ENCODE data around the gene KCNK13.
"Not testable (repeated sequence)": the region's sequence is repeated elsewhere in the genome, so short reads cannot be mapped to it uniquely, and the experiment has no call there.

The KCNK13 gene

DNA sequence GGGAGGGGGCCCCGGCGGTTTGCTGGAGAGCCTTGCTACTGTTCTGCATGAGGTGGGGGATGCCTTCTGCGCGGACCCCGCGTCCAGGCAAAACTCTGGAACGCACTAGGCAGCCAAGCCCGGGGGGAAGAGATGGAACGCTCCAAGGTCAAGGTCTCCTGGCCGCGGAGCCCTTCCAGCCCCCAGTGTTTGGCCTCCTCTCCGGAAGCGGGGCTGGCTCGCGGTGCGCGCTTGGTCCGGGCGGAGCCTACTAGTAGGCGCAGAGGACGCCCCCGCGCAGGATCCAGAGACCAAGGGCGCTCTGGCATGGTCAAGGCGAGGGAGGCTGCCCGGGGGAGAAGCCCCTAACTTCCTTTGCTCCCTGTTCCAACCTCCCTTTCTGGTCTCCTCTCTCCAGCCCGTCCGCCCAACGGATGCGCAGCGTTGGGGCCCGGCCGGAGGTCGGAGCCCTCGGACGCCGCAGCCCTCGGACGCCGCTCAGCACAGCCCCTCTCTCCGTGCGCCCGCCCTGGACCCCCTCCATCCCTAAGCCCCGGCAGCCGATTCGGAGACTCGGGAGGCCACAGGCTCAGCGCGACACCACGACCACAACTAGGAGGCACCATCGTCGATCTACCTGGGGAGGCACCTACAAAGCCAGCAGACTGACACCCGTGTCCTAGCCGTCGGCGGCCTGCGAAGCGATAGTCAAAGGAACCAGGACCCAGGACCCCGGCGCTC lies 669 bp upstream of the KCNK13 start:
- no peak for DNase-seq (ENCODE audit: low read depth)

DNA sequence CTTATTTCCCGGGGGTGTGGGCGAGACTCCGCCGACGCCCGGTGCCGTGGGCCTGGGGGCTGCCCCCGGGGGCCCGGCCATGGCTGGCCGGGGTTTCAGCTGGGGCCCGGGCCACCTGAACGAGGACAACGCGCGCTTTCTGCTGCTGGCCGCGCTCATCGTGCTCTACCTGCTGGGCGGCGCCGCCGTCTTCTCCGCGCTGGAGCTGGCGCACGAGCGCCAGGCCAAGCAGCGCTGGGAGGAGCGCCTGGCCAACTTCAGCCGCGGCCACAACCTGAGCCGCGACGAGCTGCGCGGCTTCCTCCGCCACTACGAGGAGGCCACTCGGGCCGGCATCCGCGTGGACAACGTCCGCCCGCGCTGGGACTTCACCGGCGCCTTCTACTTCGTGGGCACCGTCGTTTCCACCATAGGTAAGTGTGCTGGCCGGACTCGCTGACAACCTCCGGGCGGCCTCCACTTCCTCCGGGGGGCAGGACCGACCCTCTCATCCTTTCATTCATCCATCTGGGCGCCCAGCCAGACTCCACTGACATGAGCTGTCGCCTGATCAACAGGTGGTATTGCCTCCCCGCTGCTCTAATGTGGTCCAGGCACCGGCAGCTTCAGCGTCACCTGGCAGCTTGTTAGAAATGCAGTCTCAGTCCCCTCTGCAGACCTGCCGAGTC lies 467 bp downstream of the KCNK13 start:
- no peak for DNase-seq (ENCODE audit: low read depth)

DNA sequence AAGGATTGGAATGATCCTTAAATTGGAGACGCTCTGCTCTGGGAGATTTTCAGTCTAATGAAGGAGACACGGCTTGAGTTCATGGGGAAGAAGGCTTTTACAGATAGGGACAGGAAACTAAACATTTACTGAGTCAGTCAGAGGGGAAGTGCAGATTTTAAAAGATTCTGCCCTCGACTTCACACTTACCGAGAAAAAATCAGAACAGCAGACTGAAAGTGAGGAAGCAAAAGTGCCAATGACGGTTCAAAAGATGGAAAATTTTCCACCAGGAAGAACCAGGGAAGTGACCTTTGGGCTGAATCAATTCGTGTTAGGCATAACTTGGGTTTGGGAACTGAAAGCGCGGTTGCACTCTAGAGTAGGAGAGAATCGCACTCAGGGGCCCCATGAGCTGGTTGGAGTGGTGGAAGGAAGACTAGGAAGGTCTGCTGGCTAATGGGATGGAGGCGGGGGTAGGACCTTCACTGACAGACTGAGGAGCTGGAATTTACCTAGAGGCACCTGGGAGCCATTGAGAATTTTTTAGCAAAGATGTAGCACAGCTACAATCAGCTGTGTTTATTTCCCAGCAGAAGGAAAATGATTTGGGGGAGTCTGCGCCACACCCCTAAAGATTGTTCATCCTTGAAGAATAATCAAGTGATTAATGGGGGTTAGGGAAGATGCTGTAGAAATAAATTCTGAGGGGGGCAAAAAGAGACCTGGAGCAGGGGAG lies 1.2 kb downstream of the KCNK13 start:
- no peak for DNase-seq (ENCODE audit: low read depth)

DNA sequence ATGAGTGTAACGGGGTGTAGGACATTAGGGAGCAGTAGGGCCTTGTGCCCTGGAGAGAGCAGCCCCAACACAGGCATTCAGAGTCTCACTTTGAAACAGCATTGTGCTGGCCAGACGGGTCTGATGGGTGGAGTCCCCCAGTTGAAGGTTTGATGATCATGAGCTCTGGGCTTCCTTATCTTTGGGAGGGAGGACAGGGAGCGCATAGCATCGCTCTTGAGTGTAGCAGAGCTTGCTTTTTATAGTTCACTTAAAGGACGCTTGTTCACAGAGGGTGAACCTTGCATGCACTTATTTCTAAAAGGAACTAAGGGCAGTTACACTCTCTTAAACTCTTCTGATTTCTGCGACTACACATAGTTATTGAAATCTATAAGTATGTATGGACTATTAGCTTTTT lies 10.6 kb downstream of the KCNK13 start:
- DNase-seq (ENCODE audit: low read depth): no peak

DNA sequence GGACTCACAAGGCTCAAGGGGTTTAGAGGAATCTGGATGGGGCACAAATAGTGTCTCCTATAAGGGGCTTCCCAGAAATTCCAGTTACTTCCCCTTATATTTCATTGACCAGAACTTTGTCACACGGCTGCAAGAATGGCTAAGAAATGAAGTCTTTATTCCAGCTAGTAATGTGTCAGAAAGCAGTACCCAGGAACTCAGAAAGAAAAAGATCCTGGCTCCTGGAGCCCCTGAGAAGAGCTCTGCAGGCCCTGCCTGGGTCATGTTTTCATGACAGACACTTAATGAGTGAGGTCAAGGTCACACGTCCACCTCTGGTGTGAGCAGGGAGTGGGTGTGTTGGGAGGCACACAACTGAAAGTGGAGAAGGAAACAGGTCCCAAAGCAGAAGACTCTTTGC lies 17.8 kb downstream of the KCNK13 start:
- DNase-seq (ENCODE audit: low read depth): no peak

DNA sequence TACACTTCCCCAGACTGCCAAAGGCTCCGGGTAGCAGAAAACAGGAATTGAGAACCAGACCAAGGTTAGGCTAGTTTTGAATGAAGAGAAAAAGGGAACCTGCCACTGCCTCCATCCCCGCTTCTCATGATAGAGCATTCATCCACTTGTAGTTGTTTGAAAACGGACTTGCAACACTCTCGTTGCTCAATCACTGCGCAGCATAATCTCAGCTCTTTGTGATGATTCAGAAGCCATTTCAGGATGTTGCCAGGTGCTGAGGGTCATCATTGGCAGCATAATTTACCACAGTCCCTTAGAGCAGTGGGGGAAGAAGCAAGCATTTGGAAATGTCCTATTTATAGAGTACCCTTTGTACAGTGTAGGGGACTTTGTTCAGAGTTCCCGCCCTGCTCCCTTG lies 25.6 kb downstream of the KCNK13 start:
- no peak for DNase-seq (ENCODE audit: low read depth)

DNA sequence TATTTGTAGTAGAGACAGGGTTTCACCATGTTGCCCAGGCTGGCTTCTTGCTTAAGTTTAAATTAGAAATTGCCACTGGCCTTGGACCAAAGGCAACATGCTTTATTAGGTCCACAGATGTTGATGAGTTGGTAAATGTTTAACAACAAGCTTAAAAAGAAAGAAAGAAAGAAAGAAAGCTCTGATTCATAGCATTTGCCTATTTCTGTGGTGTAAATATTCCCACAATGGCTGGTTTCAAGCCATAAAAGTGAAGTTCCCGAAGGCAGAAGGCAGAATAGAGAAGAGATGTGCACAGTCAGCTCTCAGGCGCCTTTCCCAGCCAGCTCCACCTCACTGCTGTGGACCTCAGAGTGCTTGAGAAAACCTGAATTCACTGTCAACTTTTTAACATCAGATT lies 26.4 kb downstream of the KCNK13 start:
- DNase-seq (ENCODE audit: low read depth): no peak

DNA sequence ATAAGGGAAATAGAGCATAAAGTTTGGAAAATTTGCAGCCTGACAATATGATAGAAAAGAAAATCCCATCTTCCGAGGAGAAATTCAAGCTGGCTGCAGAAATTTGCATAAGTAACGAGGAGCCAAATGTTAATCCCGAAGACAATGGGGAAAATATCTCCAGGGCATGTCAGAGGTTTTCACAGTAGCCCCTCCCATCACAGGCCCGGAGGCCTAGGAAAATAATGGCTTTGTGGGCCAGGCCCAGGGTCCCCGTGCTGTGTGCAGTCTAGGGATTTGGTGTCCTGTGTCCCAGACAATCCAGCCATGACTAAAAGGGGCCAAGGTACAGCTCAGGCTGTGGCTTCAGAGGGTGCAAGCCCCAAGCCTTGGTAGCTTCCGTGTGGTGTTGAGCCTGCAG lies 27.7 kb downstream of the KCNK13 start:
- not testable (repeated sequence) for DNase-seq (ENCODE audit: low read depth)

DNA sequence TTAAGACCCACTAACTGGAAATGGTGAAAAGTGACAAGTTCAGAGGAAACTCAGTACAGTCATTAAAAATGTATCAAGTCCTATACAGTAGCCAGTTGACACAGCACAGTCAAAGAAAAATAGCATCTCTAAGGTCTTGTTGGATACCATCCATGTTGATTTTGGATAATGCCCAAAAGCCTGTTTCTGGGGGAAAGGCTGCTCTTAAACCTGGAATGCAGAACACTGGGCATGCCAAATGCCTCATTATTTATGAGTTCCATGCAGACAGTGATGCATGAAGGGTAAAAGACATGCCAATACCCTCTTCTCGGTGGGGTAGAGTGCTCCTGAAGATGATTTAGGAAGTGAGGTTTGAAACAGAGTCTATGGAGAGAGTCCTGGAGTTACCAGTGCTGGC lies 29.6 kb downstream of the KCNK13 start:
- DNase-seq (ENCODE audit: low read depth): no peak

DNA sequence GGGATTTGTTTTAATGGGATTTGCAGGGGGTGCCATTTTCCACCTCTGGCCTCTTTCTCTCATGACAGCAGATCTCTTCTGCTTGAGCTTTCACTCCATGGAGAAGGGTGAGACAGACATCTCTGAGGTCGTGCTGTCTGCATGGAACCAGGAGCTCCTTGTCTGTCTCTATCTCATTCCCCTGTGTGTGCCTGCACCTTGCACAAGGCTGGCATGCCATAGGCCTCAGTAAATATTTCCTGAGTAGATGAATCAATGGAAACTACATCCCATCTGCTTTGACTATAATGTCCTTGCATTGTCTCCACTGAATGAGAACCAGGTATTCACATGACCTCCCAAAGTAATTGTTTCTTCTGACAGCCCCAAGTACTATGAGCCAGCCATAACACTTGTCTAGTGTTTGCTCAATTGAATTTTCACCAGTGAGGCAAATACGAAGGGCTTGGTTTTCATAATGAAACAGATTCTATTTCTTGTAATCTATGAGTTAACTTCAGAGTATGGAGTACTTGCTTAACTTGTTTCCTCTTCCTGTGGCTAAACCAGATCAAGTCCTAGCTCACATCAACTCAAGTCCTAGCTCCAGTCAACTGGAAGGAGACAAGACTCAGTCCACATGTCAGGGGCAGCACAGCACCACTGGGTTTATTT lies 32.3 kb downstream of the KCNK13 start:
- no peak for DNase-seq (ENCODE audit: low read depth)

DNA sequence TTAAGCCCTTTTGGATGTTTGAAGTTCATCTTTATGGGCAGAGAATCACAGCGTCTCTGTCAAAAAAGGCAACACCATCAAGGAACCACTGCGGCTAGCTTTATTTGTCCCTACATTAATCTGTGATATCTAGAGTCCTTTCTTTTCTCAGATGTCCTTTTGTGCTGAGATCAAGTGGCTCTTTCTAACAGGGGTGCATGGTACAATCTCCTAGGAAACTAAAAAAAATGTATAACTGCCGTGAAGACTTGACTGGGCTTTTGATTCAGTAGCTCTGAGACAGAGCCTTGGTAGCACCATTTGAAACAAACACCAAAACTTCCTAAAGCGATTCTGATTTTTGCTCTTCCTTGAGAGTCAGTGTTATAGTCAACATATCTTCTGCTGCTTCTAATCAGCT lies 33.3 kb downstream of the KCNK13 start:
- no peak for DNase-seq (ENCODE audit: low read depth)

DNA sequence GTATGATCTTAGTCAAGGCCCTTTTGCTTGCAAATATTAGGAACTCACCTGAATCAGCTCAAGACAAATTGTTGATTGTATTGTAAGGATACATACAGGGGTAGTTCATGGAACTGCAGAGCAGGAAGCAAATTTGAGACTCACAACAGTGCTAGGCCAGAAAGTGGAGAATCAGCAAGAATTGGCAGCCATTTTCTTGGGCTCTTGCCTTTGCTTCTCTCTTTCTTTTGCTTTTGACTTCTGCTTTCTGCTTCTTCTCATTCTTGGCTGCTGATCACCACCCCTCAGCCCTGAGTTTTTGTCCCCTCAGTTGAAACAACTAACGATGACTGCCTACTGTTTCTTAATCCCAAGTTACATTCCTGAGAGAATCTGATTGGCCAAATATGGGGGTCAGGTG lies 34.8 kb downstream of the KCNK13 start:
- no peak for DNase-seq (ENCODE audit: low read depth)

DNA sequence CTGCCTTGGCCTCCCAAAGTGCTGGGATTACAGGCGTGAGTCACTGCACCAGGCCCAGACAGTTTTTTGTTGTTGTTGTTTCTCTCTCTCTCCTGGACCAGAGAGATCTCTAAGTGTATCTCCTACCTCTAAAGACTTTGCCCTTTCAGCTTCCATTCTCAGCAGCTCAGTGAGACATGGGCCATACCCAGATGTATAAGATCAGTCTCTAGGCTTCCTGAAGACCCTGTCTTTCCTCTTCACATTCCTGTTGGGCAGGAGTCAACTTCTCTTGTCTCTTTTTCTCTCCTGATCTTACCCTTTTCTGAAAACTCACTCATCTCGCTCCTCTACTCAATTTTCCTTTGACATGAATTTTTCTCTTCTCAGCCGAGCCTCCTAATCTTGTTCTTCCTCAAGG lies 42.0 kb downstream of the KCNK13 start:
- DNase-seq (ENCODE audit: low read depth): no peak

DNA sequence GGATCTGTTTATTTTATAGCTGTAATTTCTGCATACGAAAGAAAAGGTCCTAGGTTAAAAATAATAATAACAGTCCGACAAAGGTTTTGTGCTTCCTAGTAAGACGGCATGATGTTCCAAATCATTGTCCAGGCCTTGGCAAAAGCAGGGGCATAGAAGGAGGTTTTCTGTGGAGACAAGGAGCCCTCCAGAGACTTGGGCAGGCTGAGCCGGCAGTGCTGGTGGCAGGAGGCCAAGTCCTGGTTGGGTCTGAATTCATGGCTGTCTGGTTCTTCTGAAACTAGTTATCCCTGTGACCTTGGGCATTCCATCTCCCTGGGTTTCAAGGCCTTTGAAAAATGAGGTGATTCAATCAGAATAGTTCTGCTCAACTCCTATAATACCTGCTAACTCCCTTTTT lies 44.0 kb downstream of the KCNK13 start:
- no peak for DNase-seq (ENCODE audit: low read depth)

DNA sequence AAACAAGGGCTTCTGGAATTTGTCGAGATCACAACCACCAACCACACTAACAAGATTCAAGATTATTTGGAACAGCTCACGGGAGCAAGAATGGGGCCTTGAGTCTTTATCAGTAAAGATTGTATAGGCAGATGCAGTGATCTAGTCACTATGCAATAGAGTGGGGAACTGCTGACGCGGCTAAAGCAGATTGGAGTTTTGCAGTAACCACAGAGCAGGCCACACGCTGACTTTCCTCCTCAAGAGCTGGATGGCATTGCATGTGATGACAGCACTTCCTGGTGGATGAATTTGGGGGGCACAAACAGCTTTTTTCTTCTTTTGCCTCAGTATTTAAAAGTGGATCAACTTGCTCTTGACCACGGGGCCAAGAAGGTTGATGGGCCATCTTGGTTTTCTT lies 46.0 kb downstream of the KCNK13 start:
- DNase-seq (ENCODE audit: low read depth): no peak

DNA sequence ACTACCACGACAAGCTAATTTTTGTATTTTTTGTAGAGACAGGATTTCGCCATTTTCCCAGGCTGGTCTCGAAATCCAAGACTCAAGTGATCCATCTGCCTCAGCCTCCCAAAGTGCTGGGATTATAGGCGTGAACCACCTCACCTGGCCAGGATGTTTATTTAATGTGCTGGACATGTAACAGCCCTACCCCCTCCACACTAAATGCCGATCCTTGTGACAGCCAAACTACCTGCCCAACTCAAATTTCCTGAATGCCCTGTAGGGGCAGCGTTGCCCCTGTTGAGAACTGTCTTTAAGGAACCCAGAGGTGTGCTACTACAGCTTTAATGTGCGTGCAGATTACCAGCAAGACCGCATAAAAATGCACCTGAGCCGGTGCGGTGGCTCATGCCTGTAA lies 48.1 kb downstream of the KCNK13 start:
- DNase-seq (ENCODE audit: low read depth): no peak

DNA sequence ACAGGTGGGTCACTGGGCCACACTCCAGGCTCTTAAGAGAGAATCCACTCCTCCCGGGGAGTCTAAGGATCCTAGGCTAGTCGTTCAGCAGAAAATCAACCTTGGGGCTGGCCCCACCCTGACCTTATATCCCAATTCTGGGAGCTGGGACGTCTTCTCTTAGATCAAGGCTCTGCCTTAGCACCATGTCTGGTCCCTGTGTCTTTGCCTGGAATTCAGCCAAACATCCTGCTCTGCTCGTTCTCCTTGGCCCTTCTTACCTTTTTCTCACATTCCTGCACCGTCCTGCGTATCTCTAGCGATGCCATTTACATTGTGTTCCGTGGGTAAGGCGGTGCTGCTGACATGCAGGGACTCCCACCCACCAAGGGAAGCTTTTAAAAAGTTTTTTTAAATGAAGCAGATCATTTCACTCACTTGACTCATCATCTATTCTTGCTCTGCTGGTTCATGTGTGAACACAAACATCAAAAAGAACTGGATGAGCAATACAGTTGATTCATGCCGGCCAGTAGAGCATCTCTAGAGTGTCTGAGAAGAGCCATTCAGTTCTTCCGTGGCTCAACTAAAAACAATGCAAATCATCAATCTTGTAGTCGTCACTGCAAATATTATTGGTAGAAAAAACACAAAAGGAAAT lies 50.2 kb downstream of the KCNK13 start:
- no peak for DNase-seq (ENCODE audit: low read depth)

DNA sequence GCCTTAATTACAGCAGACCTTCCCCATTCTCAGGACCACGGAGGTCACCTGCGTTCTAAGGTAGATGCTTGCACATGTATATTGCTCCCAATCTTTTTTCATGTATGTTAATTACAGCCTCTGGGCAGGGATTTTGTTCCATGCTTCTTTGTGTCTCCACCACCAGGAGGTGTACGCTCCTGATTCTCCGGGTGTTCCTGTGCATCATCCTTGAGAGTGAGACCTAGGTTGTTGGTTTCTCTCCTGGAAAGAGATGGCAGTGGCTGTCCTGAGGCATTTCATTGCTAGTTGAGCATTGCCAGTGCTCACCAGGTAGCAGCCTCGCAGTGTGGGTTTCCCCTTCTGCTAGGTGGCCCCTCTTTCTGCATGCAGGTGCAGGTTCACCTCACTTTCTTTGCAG lies 52.8 kb downstream of the KCNK13 start:
- no peak for DNase-seq (ENCODE audit: low read depth)

DNA sequence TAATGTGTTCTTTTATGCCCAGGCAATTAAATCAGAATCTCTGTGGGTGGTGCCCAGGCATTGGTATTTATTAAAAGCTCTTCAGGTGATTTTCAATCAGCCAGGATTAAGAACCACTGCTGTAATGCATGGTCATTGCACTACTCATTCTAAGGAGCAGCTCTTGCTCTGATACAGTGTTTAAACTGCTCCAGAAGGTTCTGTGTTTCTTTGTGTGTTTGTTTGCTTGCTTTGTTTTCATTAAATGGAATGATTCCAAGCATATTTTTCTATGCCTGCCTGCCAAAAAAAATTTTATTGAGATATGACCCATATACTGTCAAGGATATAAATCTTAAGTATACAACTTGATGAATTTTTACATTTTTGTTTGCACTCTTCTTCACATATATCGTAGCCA lies 54.0 kb downstream of the KCNK13 start:
- no peak for DNase-seq (ENCODE audit: low read depth)

DNA sequence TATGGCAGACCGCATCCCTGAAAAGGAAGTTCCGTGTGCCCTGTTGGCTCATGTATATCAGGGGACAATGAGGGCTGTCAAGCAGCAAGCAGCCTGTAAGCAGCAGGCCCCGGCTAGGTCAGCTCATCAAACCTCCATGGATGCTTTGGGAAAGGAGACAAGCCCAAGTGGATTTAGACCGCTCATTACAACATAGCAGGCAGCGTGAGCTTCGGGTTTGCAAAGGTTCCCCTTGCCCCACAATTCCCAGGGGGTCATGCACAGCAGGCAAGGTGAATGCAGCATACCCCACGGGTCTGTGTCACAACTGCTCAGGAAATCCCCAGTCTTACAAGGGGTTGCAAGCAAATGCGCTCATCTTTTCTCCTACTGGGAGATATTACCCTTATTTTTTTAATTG lies 54.6 kb downstream of the KCNK13 start:
- no peak for DNase-seq (ENCODE audit: low read depth)

DNA sequence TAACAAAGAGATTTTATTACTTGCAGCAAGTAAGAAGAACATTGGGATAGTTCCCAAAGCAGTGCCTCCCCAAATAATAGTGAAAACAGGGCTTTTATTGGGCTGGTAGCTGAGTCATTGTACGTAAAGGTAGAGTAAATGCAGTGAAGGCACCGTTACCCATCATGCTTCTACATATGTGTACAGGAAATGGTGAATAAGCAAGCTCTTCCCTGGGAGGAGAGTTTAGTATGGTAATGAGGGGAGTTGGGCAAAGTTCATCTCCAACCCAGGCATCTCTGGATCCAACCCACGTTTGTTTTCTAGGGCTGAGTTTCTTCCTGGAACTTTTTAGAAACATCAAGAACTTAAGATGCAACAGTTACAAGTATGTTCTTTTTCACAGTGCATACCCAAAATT lies 56.2 kb downstream of the KCNK13 start:
- DNase-seq (ENCODE audit: low read depth): no peak

DNA sequence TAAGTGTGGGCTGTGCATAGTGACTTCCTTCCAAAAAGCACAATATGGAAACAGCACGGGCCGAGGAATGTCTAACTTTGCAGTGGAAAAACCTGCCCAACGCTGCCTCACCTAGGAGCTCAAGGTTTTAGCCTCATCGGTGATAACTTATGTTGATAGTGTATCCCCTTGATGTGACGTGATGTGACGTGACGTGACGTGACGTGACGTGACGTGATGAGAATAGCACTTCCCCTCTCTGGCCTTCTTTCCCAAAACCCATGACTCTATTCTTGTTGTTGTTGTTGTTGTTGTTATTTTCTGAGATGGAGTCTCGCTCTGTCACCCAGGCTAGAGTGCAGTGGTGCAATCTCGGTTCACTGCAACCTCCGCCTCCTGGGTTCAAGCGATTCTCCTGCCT lies 64.5 kb downstream of the KCNK13 start:
- DNase-seq (ENCODE audit: low read depth): no peak

Data from activated T-cell treated with anti-CD3 and anti-CD28 coated beads for 48 hours (primary cell).